Esophagus squamous epithelium (tissue), 5 donors: ENCODE results near the gene SNX12. TPM values are rescaled to one million over a fixed set of nuclear protein-coding genes. Genes with fewer than 3 reads are reported as not detected.

ENCODE experiments used
- DNase-seq: peaks from one replicate; lab custom pipeline; 2025; lab: John Stamatoyannopoulos, UW
- H3K27ac ChIP-seq, 4 donors: fragments of 200-600 bp; sonication (generic); one replicate each; pipeline ENCODE4 v1.5.1; 2016 to 2019; ENCODE audit warnings: mild to moderate bottlenecking in 1 of 4
- H3K27me3 ChIP-seq, 4 donors: fragments of 200-600 bp; sonication (generic); 1 replicate in 3 of 4; 2 replicates in 1 of 4; pipeline versions ENCODE4 v1.5.1 to v1.6.0; 2017 to 2021; ENCODE audit warnings: antibody characterized with exemption in 1 of 4
- H3K36me3 ChIP-seq, 3 donors: fragments of 200-600 bp; sonication (generic); one replicate each; pipeline ENCODE4 v1.5.1; 2016 to 2019
- H3K4me1 ChIP-seq, 3 donors: fragments of 200-600 bp; sonication (generic); one replicate each; pipeline ENCODE4 v1.5.1; 2017 to 2019
- H3K4me3 ChIP-seq, 4 donors: fragments of 200-600 bp; sonication (generic); 1 replicate in 3 of 4; 2 replicates in 1 of 4; pipeline ENCODE4 v1.5.1; 2016 to 2019; ENCODE audit warnings: mild to moderate bottlenecking in 2 of 4, moderate library complexity in 1 of 4
- H3K9me3 ChIP-seq, 3 donors: fragments of 200-600 bp; sonication (generic); one replicate each; pipeline ENCODE4 v1.5.1; 2016 to 2019
- CTCF ChIP-seq, 6 experiments: fragments of 450-650 bp in 4 of 6; fragments of 200-600 bp in 2 of 6; sonication (generic) in 2 of 6; IDR thresholded peaks; one replicate each; pipeline ENCODE4 v1.5.1; 2016 to 2019; ENCODE audit warnings: antibody characterized with exemption in 6 of 6, mild to moderate bottlenecking in 4 of 6, moderate library complexity in 4 of 6
- POLR2A ChIP-seq, 4 donors: fragments of 450-650 bp; IDR thresholded peaks; one replicate each; pipeline ENCODE4 v1.6.1; 2017; ENCODE audit warnings: antibody characterized with exemption in 4 of 4, mild to moderate bottlenecking in 4 of 4, moderate library complexity in 3 of 4
- WGBS, 2 donors: methylation state at CpG; one replicate each; pipeline ENCODE4 v1.1.5; 2018; 5-methylcytosine and 5-hydroxymethylcytosine counted together
- intact Hi-C: fragments of 100-400 bp; cut with DNase I; formaldehyde crosslinking; loops from one replicate; pipeline ENCODE4 v1.15.0; 2022
- total RNA-seq, 4 donors: library from RNA; depleted of rRNA; stranded (reverse); fragments of >200 nt; gene quantifications; one replicate each; pipeline ENCODE4 v1.1.0, GENCODE V29; 2016
- donor health status: DM: yes; HTN: yes; CAD: no.

Gene SNX12
- total RNA-seq, 4 donors from 2014 or later: 39.6 to 54.1 (median 43.7) TPM

- DNase-seq: no peak
- H3K4me1 ChIP-seq: peaks cover 3 to 28% (median 6%) of the 10 kb centered on the region in 3 donors
- no peaks in the 10 kb centered on the region for H3K9me3 ChIP-seq
- no peaks in the 10 kb centered on the region for H3K36me3 ChIP-seq
- intact Hi-C loops: no loop called here
- WGBS, 2 donors: 11 to 38% methylated on average over 4 to 6 of the region's 6 CpGs
- peak overlapping the region in 2 of 4 donors; percentile 85 to 86 for H3K27ac ChIP-seq
- H3K27me3 ChIP-seq: no peaks in the 10 kb centered on the region
- H3K4me3 ChIP-seq: peak overlapping the region; percentile 40 to 72 (median 59)
- TF ChIP-seq CTCF (IDR thresholded peaks at IDR 0.05) (no peak), POLR2A (IDR thresholded peaks at IDR 0.05) (no peak)
Measured at GRCh38 chrX:71095033-71095432, 26.9 kb upstream of the SNX12 start.

GRCh38 chrX:71091263-71091662, 23.1 kb upstream of the SNX12 start:
- Histone ChIP-seq H3K4me1 (no peaks in the 10 kb centered on the region), H3K9me3 (no peaks in the 10 kb centered on the region), H3K27me3 (no peaks in the 10 kb centered on the region), H3K4me3 (no peak overlapping the region), H3K36me3 (no peaks in the 10 kb centered on the region), H3K27ac (no peak overlapping the region)
- intact Hi-C loops: no loop called here
- 64 to 85% methylated on average over 5 of the region's 5 CpGs for WGBS, 2 donors
- TF ChIP-seq POLR2A (IDR thresholded peaks at IDR 0.05): no peak
- no peak for DNase-seq

GRCh38 chrX:71085900-71086299, 17.8 kb upstream of the SNX12 start:
- Histone ChIP-seq H3K9me3 (no peaks in the 10 kb centered on the region), H3K4me1 (no peaks in the 10 kb centered on the region), H3K27me3 (no peaks in the 10 kb centered on the region), H3K4me3 (no peak overlapping the region), H3K27ac (no peak overlapping the region), H3K36me3 (no peaks in the 10 kb centered on the region)
- 43 to 68% methylated on average over 3 to 4 of the region's 4 CpGs for WGBS, 2 donors
- TF ChIP-seq POLR2A (IDR thresholded peaks at IDR 0.05): no peak
- TF ChIP-seq CTCF (IDR thresholded peaks at IDR 0.05): no peak
- intact Hi-C loops: no loop called here
- DNase-seq: no peak

GRCh38 chrX:71082822-71083221, 14.7 kb upstream of the SNX12 start:
- DNase-seq: no peak
- Histone ChIP-seq H3K36me3 (no peaks in the 10 kb centered on the region), H3K27me3 (no peaks in the 10 kb centered on the region), H3K27ac (no peak overlapping the region), H3K4me1 (no peaks in the 10 kb centered on the region), H3K4me3 (no peak overlapping the region), H3K9me3 (no peaks in the 10 kb centered on the region)
- TF ChIP-seq POLR2A (IDR thresholded peaks at IDR 0.05) (no peak), CTCF (IDR thresholded peaks at IDR 0.05) (no peak)
- intact Hi-C loops: no loop called here
- 80 to 100% methylated on average over 2 of the region's 4 CpGs for WGBS, 2 donors

- DNase-seq: no peak
- H3K4me1 ChIP-seq: no peaks in the 10 kb centered on the region
- H3K27me3 ChIP-seq: no peaks in the 10 kb centered on the region
- no peak overlapping the region for H3K4me3 ChIP-seq
- no peak for TF ChIP-seq CTCF (IDR thresholded peaks at IDR 0.05)
- no peak for TF ChIP-seq POLR2A (IDR thresholded peaks at IDR 0.05)
- intact Hi-C loops: no loop called here
- no peaks in the 10 kb centered on the region for H3K9me3 ChIP-seq
- H3K27ac ChIP-seq: no peak overlapping the region
- no peaks in the 10 kb centered on the region for H3K36me3 ChIP-seq
- WGBS, 2 donors: 86 to 91% methylated on average over 5 of the region's 5 CpGs
Measured at GRCh38 chrX:71082124-71082647, 14.1 kb upstream of the SNX12 start.
